Measurements from ENCODE around the gene FAM170B.

FAM170B gene

GRCh38 chr10:49106451-49106850 is 27.4 kb downstream of the FAM170B start:
- 83% methylated on average over 5 of the region's 7 CpGs for WGBS (ENCODE audit: insufficient coverage)
- Histone ChIP-seq H3K4me3 (ENCODE audit: control insufficient read depth in 1 of 7, extremely low read depth in 1 of 7, insufficient read depth in 4 of 7, low read depth in 2 of 7, low read length in 6 of 7) (no peak overlapping the region), H3K27me3 (replicated peaks in 2 of 5; ENCODE audit: control insufficient read depth in 4 of 5, insufficient read depth in 5 of 5, low read length in 4 of 5) (peaks cover 0 to 3% (median 0%) of the 10 kb centered on the region in 5 experiments), H3K4me1 (ENCODE audit: control extremely low read depth in 1 of 4, control insufficient read depth in 4 of 4, insufficient read depth in 4 of 4, low read length in 3 of 4) (peaks cover 0 to 3% (median 0%) of the 10 kb centered on the region in 4 experiments), H3K27ac (ENCODE audit: insufficient read depth in 1 of 2, low read depth in 1 of 2, low read length in 2 of 2, poor library complexity in 1 of 2, severe bottlenecking in 2 of 2) (no peak overlapping the region), H3K9me3 (ENCODE audit: control extremely low read depth in 1 of 5, control insufficient read depth in 4 of 5, insufficient read depth in 2 of 5, low read depth in 1 of 5, low read length in 4 of 5) (no peaks in the 10 kb centered on the region), H3K36me3 (ENCODE audit: control insufficient read depth in 4 of 4, insufficient read depth in 4 of 4, low read length in 3 of 4) (no peaks in the 10 kb centered on the region)
- ChIA-PET POLR2A (interaction anchor here (0.7 kb wide), 1 partner anchor 196 kb away, joined by 3 read pairs; no protein-coding TSS in a partner anchor), CTCF (interaction anchor here (1.1 kb wide), 1 partner anchor 18 kb away, joined by 3 read pairs; no protein-coding TSS in a partner anchor)
- no peak for DNase-seq

DNA sequence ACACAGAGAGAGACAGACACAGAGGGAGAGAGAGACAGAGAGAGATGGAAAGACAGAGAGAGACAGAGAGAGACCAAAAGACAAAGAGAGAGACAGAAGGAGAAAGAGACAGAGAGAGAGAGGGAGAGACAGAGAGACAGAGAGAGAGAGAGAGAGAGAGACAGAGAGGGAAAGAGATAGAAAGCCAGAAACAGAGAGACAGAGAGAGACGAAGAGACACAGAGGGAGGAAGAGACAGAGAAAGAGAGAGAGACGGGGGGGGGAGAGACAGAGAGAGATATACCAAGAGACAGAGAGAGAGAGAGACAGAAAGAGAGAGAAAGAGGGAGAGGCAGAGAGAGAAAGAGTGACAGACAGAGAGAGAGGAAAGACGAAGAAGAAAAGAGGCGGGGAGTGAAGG is 28.7 kb downstream of the FAM170B start:
- H3K4me3 ChIP-seq (ENCODE audit: control insufficient read depth in 1 of 7, extremely low read depth in 1 of 7, insufficient read depth in 4 of 7, low read depth in 2 of 7, low read length in 6 of 7), result no peak overlapping the region
- 97% methylated on average over 4 of the region's 4 CpGs for WGBS (ENCODE audit: insufficient coverage)
- peaks cover 0 to 3% (median 0%) of the 10 kb centered on the region in 4 experiments for H3K4me1 ChIP-seq (ENCODE audit: control extremely low read depth in 1 of 4, control insufficient read depth in 4 of 4, insufficient read depth in 4 of 4, low read length in 3 of 4)
- CTCF ChIA-PET, result interaction anchor here (0.7 to 1.4 kb wide), 2 partner anchors 30 to 41 kb away, joined by 3 read pairs; no protein-coding TSS in a partner anchor
- H3K9me3 ChIP-seq (ENCODE audit: control extremely low read depth in 1 of 5, control insufficient read depth in 4 of 5, insufficient read depth in 2 of 5, low read depth in 1 of 5, low read length in 4 of 5), result no peaks in the 10 kb centered on the region
- DNase-seq, result no peak
- H3K27ac ChIP-seq (ENCODE audit: insufficient read depth in 1 of 2, low read depth in 1 of 2, low read length in 2 of 2, poor library complexity in 1 of 2, severe bottlenecking in 2 of 2), result no peak overlapping the region
- POLR2A ChIA-PET, result no interaction called here
- no peaks in the 10 kb centered on the region for H3K36me3 ChIP-seq (ENCODE audit: control insufficient read depth in 4 of 4, insufficient read depth in 4 of 4, low read length in 3 of 4)
- H3K27me3 ChIP-seq (replicated peaks in 2 of 5; ENCODE audit: control insufficient read depth in 4 of 5, insufficient read depth in 5 of 5, low read length in 4 of 5), result peaks cover 0 to 3% (median 0%) of the 10 kb centered on the region in 5 experiments

DNA sequence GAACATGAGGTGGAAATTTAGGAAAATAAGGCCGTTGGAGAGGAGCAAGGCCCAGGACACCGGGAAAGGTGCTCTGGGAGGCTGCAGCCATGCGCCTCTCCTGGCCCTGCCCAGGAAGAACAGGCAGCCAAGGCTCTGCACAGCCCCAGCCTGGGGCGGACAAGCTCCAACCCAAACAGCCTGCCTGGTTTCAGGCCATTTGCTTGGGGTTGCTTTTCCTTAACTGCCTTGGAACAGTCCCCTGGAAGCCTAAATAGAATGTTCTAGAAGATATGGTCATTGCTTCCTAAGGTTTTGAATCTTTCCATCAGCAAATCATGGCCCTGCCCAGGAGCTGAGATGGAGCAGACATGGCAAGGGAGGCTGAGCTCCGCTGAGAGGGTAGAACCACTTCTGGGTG is 29.5 kb downstream of the FAM170B start:
- H3K9me3 ChIP-seq (ENCODE audit: control extremely low read depth in 1 of 5, control insufficient read depth in 4 of 5, insufficient read depth in 2 of 5, low read depth in 1 of 5, low read length in 4 of 5), result no peaks in the 10 kb centered on the region
- H3K27me3 ChIP-seq (replicated peaks in 2 of 5; ENCODE audit: control insufficient read depth in 4 of 5, insufficient read depth in 5 of 5, low read length in 4 of 5), result no peaks in the 10 kb centered on the region
- H3K36me3 ChIP-seq (ENCODE audit: control insufficient read depth in 4 of 4, insufficient read depth in 4 of 4, low read length in 3 of 4), result no peaks in the 10 kb centered on the region
- H3K27ac ChIP-seq (ENCODE audit: insufficient read depth in 1 of 2, low read depth in 1 of 2, low read length in 2 of 2, poor library complexity in 1 of 2, severe bottlenecking in 2 of 2), result no peak overlapping the region
- 98% methylated on average over 5 of the region's 5 CpGs for WGBS (ENCODE audit: insufficient coverage)
- ChIA-PET POLR2A (no interaction called here), CTCF (interaction anchor here (1.4 to 1.6 kb wide), 2 partner anchors 9 to 29 kb away, joined by 3 to 5 read pairs; no protein-coding TSS in a partner anchor)
- no peak for DNase-seq
- H3K4me1 ChIP-seq (ENCODE audit: control extremely low read depth in 1 of 4, control insufficient read depth in 4 of 4, insufficient read depth in 4 of 4, low read length in 3 of 4), result peaks cover 0 to 3% (median 0%) of the 10 kb centered on the region in 4 experiments
- no peak overlapping the region for H3K4me3 ChIP-seq (ENCODE audit: control insufficient read depth in 1 of 7, extremely low read depth in 1 of 7, insufficient read depth in 4 of 7, low read depth in 2 of 7, low read length in 6 of 7)

DNA sequence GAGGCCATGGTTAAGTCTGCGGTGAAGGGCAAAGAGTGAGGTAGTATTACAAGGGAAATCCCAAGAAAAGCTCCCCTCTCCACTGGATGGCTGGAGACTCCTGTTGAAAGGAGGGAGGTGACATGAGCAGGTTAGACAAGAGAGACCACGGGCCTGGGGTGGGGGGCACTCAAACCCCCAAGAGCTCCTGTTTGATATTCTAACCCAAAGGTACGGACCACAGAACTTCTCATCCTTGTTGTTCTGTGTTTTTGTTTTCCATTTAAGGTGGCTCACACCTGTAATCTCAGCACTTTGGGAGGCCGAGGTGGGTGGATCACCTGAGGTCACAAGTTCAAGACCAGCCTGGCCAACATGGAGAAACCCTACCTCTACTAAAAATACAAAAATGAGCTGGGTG is 30.1 kb downstream of the FAM170B start:
- Histone ChIP-seq H3K27ac (ENCODE audit: insufficient read depth in 1 of 2, low read depth in 1 of 2, low read length in 2 of 2, poor library complexity in 1 of 2, severe bottlenecking in 2 of 2) (no peak overlapping the region), H3K9me3 (ENCODE audit: control extremely low read depth in 1 of 5, control insufficient read depth in 4 of 5, insufficient read depth in 2 of 5, low read depth in 1 of 5, low read length in 4 of 5) (no peaks in the 10 kb centered on the region), H3K4me1 (ENCODE audit: control extremely low read depth in 1 of 4, control insufficient read depth in 4 of 4, insufficient read depth in 4 of 4, low read length in 3 of 4) (peaks cover 0 to 3% (median 0%) of the 10 kb centered on the region in 4 experiments), H3K4me3 (ENCODE audit: control insufficient read depth in 1 of 7, extremely low read depth in 1 of 7, insufficient read depth in 4 of 7, low read depth in 2 of 7, low read length in 6 of 7) (no peak overlapping the region), H3K27me3 (replicated peaks in 2 of 5; ENCODE audit: control insufficient read depth in 4 of 5, insufficient read depth in 5 of 5, low read length in 4 of 5) (no peaks in the 10 kb centered on the region), H3K36me3 (ENCODE audit: control insufficient read depth in 4 of 4, insufficient read depth in 4 of 4, low read length in 3 of 4) (no peaks in the 10 kb centered on the region)
- CTCF ChIA-PET, result interaction anchor here (1.4 to 1.6 kb wide), 2 partner anchors 10 to 28 kb away, joined by 3 to 5 read pairs; no protein-coding TSS in a partner anchor
- POLR2A ChIA-PET, result no interaction called here
- no peak for DNase-seq
- WGBS (ENCODE audit: insufficient coverage), result 100% methylated on average over 3 of the region's 4 CpGs

DNA sequence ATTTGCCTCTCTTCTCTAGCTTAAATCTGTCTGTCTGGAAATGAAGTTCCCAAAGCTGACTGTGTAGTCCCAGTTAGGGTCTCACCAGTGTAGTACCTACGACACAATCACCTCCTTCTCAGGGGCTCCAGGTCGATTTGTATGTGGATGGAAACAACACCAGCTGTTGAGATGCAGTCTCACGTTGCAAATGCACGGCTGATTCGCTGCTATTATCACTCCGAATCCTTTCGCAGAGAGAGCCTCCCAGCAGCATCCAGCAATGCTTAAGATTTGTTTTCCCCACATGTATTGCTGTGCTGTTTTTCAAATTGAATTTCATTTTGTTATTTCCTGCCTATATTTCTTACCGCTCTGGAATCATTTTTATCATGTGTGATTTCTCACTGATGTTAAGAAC is 34.8 kb downstream of the FAM170B start:
- no peaks in the 10 kb centered on the region for H3K36me3 ChIP-seq (ENCODE audit: control insufficient read depth in 4 of 4, insufficient read depth in 4 of 4, low read length in 3 of 4)
- no peaks in the 10 kb centered on the region for H3K9me3 ChIP-seq (ENCODE audit: control extremely low read depth in 1 of 5, control insufficient read depth in 4 of 5, insufficient read depth in 2 of 5, low read depth in 1 of 5, low read length in 4 of 5)
- no peak overlapping the region for H3K27ac ChIP-seq (ENCODE audit: insufficient read depth in 1 of 2, low read depth in 1 of 2, low read length in 2 of 2, poor library complexity in 1 of 2, severe bottlenecking in 2 of 2)
- H3K4me3 ChIP-seq (ENCODE audit: control insufficient read depth in 1 of 7, extremely low read depth in 1 of 7, insufficient read depth in 4 of 7, low read depth in 2 of 7, low read length in 6 of 7), result no peak overlapping the region
- H3K4me1 ChIP-seq (ENCODE audit: control extremely low read depth in 1 of 4, control insufficient read depth in 4 of 4, insufficient read depth in 4 of 4, low read length in 3 of 4), result no peaks in the 10 kb centered on the region
- ChIA-PET CTCF (interaction anchor here (1.0 kb wide), 1 partner anchor 291 kb away, joined by 4 read pairs; no protein-coding TSS in a partner anchor), POLR2A (no interaction called here)
- DNase-seq, result no peak
- 100% methylated on average over 7 of the region's 8 CpGs for WGBS (ENCODE audit: insufficient coverage)
- H3K27me3 ChIP-seq (replicated peaks in 2 of 5; ENCODE audit: control insufficient read depth in 4 of 5, insufficient read depth in 5 of 5, low read length in 4 of 5), result no peaks in the 10 kb centered on the region

DNA sequence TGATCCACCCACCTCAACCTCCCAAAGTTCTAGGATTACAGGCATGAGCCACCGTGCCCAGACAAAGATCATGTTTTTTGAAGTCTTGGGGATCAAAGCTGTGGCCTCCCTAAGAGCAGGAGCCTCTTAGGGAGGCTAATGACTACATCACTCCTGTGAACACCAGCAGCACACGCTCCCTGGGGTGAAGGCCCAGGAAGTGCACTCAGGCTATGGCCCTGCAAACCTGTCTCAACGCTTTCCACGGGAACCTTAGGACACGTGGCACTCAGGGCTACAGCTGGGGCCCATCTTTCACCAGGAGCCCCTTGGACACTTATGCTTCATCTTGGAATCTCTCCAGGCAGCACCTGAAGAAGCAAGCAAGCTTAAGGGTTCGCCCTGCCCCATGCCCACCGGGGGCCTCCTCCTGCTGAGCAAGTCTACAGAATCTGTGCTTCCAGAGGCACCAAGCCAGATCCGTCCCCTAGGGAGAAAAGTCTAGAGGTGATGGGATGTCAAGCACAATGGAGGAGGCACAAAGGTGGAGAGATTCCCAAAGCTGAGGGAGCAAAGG is 36.9 kb downstream of the FAM170B start:
- Histone ChIP-seq H3K9me3 (ENCODE audit: control extremely low read depth in 1 of 5, control insufficient read depth in 4 of 5, insufficient read depth in 2 of 5, low read depth in 1 of 5, low read length in 4 of 5) (no peaks in the 10 kb centered on the region), H3K4me1 (ENCODE audit: control extremely low read depth in 1 of 4, control insufficient read depth in 4 of 4, insufficient read depth in 4 of 4, low read length in 3 of 4) (no peaks in the 10 kb centered on the region), H3K27me3 (replicated peaks in 2 of 5; ENCODE audit: control insufficient read depth in 4 of 5, insufficient read depth in 5 of 5, low read length in 4 of 5) (no peaks in the 10 kb centered on the region), H3K36me3 (ENCODE audit: control insufficient read depth in 4 of 4, insufficient read depth in 4 of 4, low read length in 3 of 4) (no peaks in the 10 kb centered on the region), H3K27ac (ENCODE audit: insufficient read depth in 1 of 2, low read depth in 1 of 2, low read length in 2 of 2, poor library complexity in 1 of 2, severe bottlenecking in 2 of 2) (no peak overlapping the region), H3K4me3 (ENCODE audit: control insufficient read depth in 1 of 7, extremely low read depth in 1 of 7, insufficient read depth in 4 of 7, low read depth in 2 of 7, low read length in 6 of 7) (no peak overlapping the region)
- WGBS (ENCODE audit: insufficient coverage), result 97% methylated on average over 7 of the region's 8 CpGs
- CTCF ChIA-PET, result interaction anchor here (1.2 kb wide), 2 partner anchors 14 to 79 kb away, joined by 3 read pairs; no protein-coding TSS in a partner anchor
- POLR2A ChIA-PET, result no interaction called here
- no peak for DNase-seq

DNA sequence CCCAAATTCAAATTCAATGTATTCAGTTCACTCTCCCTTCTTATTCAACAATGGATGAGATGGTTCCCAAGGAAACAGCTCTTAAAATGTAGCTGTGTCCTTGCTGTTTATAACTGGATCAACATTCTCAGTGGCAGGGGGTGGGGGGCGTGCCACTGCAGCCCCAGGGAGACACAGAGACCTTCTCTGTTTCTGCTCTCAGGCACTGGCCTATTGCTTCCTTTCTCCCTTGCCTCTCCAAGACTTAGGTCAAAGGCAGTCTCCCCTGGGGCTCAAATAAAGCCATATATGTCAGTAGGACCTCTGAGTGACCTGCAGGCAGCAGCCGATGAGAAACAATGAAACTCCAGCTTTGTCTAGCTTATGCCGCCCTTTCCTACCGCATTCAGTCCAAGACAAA is 39.2 kb downstream of the FAM170B start:
- H3K4me1 ChIP-seq (ENCODE audit: control extremely low read depth in 1 of 4, control insufficient read depth in 4 of 4, insufficient read depth in 4 of 4, low read length in 3 of 4), result no peaks in the 10 kb centered on the region
- no peak for DNase-seq
- POLR2A ChIA-PET, result no interaction called here
- no peaks in the 10 kb centered on the region for H3K9me3 ChIP-seq (ENCODE audit: control extremely low read depth in 1 of 5, control insufficient read depth in 4 of 5, insufficient read depth in 2 of 5, low read depth in 1 of 5, low read length in 4 of 5)
- no peak overlapping the region for H3K4me3 ChIP-seq (ENCODE audit: control insufficient read depth in 1 of 7, extremely low read depth in 1 of 7, insufficient read depth in 4 of 7, low read depth in 2 of 7, low read length in 6 of 7)
- H3K27me3 ChIP-seq (replicated peaks in 2 of 5; ENCODE audit: control insufficient read depth in 4 of 5, insufficient read depth in 5 of 5, low read length in 4 of 5), result peaks cover 0 to 2% (median 0%) of the 10 kb centered on the region in 5 experiments
- CTCF ChIA-PET, result no interaction called here
- 95% methylated on average over 4 of the region's 4 CpGs for WGBS (ENCODE audit: insufficient coverage)
- no peak overlapping the region for H3K27ac ChIP-seq (ENCODE audit: insufficient read depth in 1 of 2, low read depth in 1 of 2, low read length in 2 of 2, poor library complexity in 1 of 2, severe bottlenecking in 2 of 2)
- no peaks in the 10 kb centered on the region for H3K36me3 ChIP-seq (ENCODE audit: control insufficient read depth in 4 of 4, insufficient read depth in 4 of 4, low read length in 3 of 4)

Data from common myeloid progenitor, CD34-positive (primary cell).